Measurements from ENCODE around the gene ABCF2. TPM values are rescaled to one million over a fixed set of nuclear protein-coding genes. Genes with fewer than 3 reads are reported as not detected.

ABCF2 gene
- total RNA-seq, 1 experiment from 2014 or later, result 99.0 TPM

GRCh38 chr7:151254851-151255250 is 27.8 kb upstream of the ABCF2 start:
- in situ Hi-C loops (cut with HindIII; ENCODE audit: low sequenced_read_pairs), result loop anchor here (5.0 kb wide), 1 partner anchor 47 kb away; no protein-coding TSS in a partner anchor
- DNase-seq (ENCODE audit: low spot score), result no peak

- DNase-seq (ENCODE audit: low spot score), result no peak
- in situ Hi-C loops (cut with HindIII; ENCODE audit: low sequenced_read_pairs), result no loop called here
Observed at GRCh38 chr7:151254316-151254715, 27.3 kb upstream of the ABCF2 start.

GRCh38 chr7:151252961-151253711 is 26.1 kb upstream of the ABCF2 start:
- no peak for DNase-seq (ENCODE audit: low spot score)
- in situ Hi-C loops (cut with HindIII; ENCODE audit: low sequenced_read_pairs), result no loop called here

GRCh38 chr7:151252561-151252835 is 25.5 kb upstream of the ABCF2 start:
- in situ Hi-C loops (cut with HindIII; ENCODE audit: low sequenced_read_pairs), result no loop called here
- DNase-seq (ENCODE audit: low spot score), result no peak

- peak; percentile 71 for DNase-seq (ENCODE audit: low spot score)
- in situ Hi-C loops (cut with HindIII; ENCODE audit: low sequenced_read_pairs), result no loop called here
Observed at GRCh38 chr7:151251689-151252560, 24.9 kb upstream of the ABCF2 start.

- peak; percentile 44 for DNase-seq (ENCODE audit: low spot score)
- in situ Hi-C loops (cut with HindIII; ENCODE audit: low sequenced_read_pairs), result no loop called here
Observed at GRCh38 chr7:151251328-151251688, 24.3 kb upstream of the ABCF2 start.

- DNase-seq (ENCODE audit: low spot score), result no peak
- in situ Hi-C loops (cut with HindIII; ENCODE audit: low sequenced_read_pairs), result no loop called here
Observed at GRCh38 chr7:151250181-151251132, 23.5 kb upstream of the ABCF2 start.

- in situ Hi-C loops (cut with HindIII; ENCODE audit: low sequenced_read_pairs), result no loop called here
Observed at GRCh38 chr7:151249732-151250072, 22.7 kb upstream of the ABCF2 start.

GRCh38 chr7:151249034-151249731 is 22.2 kb upstream of the ABCF2 start:
- in situ Hi-C loops (cut with HindIII; ENCODE audit: low sequenced_read_pairs), result no loop called here

More at GRCh38 chr7:151249732-151250072, 22.7 kb upstream of the ABCF2 start:
- DNase-seq (ENCODE audit: low spot score), result peak; percentile 47

GRCh38 chr7:151248346-151249033 is 21.5 kb upstream of the ABCF2 start, which contains the start of gene SMARCD3:
Gene SMARCD3, minus strand, starts transcription at chr7:151248694. Its CDS starts 132 bp downstream, at chr7:151248562.
- in situ Hi-C loops (cut with HindIII; ENCODE audit: low sequenced_read_pairs), result no loop called here
- DNase-seq (ENCODE audit: low spot score), result peak; percentile 66

More at GRCh38 chr7:151249034-151249731, 22.2 kb upstream of the ABCF2 start:
- DNase-seq (ENCODE audit: low spot score), result peak; percentile 67

- in situ Hi-C loops (cut with HindIII; ENCODE audit: low sequenced_read_pairs), result no loop called here
- DNase-seq (ENCODE audit: low spot score), result peak; percentile 21
Observed at GRCh38 chr7:151247611-151248345, 20.8 kb upstream of the ABCF2 start.

GRCh38 chr7:151246851-151247580 is 20.0 kb upstream of the ABCF2 start:
- peak; percentile 22 for DNase-seq (ENCODE audit: low spot score)

GRCh38 chr7:151246102-151246850 is 19.3 kb upstream of the ABCF2 start:
- in situ Hi-C loops (cut with HindIII; ENCODE audit: low sequenced_read_pairs), result no loop called here
- peak; percentile 28 for DNase-seq (ENCODE audit: low spot score)

More at GRCh38 chr7:151246851-151247580, 20.0 kb upstream of the ABCF2 start:
- in situ Hi-C loops (cut with HindIII; ENCODE audit: low sequenced_read_pairs), result no loop called here

GRCh38 chr7:151245360-151246101 is 18.5 kb upstream of the ABCF2 start:
- in situ Hi-C loops (cut with HindIII; ENCODE audit: low sequenced_read_pairs), result no loop called here
- DNase-seq (ENCODE audit: low spot score), result no peak

GRCh38 chr7:151244841-151245346 is 17.9 kb upstream of the ABCF2 start:
- in situ Hi-C loops (cut with HindIII; ENCODE audit: low sequenced_read_pairs), result no loop called here
- DNase-seq (ENCODE audit: low spot score), result peak; percentile 33

Measured in G401 (cell line).